Thyroid gland (tissue), 4 donors: ENCODE results near the gene ALLC. TPM values are rescaled to one million over a fixed set of nuclear protein-coding genes. Genes with fewer than 3 reads are reported as not detected.

ENCODE experiments used
- DNase-seq, 2 donors: peaks; one replicate each; pipeline ENCODE4 v3.0.0-alpha.2; 2019
- H3K27ac ChIP-seq, 3 donors: fragments of 200-600 bp; sonication (generic); 1 replicate in 2 of 3; 2 replicates in 1 of 3; pipeline ENCODE4 v1.5.1; 2016 to 2019; ENCODE audit warnings: mild to moderate bottlenecking in 1 of 3, moderate library complexity in 1 of 3
- H3K27me3 ChIP-seq: fragments of 200-600 bp; sonication (generic); one replicate; pipeline ENCODE4 v1.5.1; 2019
- H3K36me3 ChIP-seq, 2 donors: fragments of 200-600 bp; sonication (generic); one replicate each; pipeline ENCODE4 v1.5.1; 2016 to 2019
- H3K4me1 ChIP-seq, 2 donors: fragments of 200-600 bp; sonication (generic); one replicate each; pipeline ENCODE4 v1.5.1; 2017 to 2019
- H3K4me3 ChIP-seq, 3 donors: fragments of 200-600 bp; sonication (generic); replicated peaks in 1 of 3; 1 replicate in 2 of 3; 2 replicates in 1 of 3; pipeline ENCODE4 v1.5.1; 2016; ENCODE audit warnings: mild to moderate bottlenecking in 1 of 3
- H3K9me3 ChIP-seq: fragments of 200-600 bp; sonication (generic); one replicate; pipeline ENCODE4 v1.5.1; 2017
- CTCF ChIP-seq, 6 experiments: fragments of 200-600 bp in 3 of 6; fragments of 450-650 bp in 3 of 6; sonication (generic) in 3 of 6; IDR thresholded peaks; one replicate each; pipeline ENCODE4 v1.5.1; 2016 to 2019; ENCODE audit warnings: antibody characterized with exemption in 6 of 6, mild to moderate bottlenecking in 2 of 6, inconsistent platforms in 1 of 6, moderate library complexity in 1 of 6
- POLR2A ChIP-seq, 2 donors: fragments of 450-650 bp; IDR thresholded peaks; one replicate each; pipeline ENCODE4 v1.6.1; 2017; ENCODE audit warnings: antibody characterized with exemption in 2 of 2, mild to moderate bottlenecking in 2 of 2, moderate library complexity in 1 of 2
- WGBS, 2 donors: methylation state at CpG; one replicate each; pipeline ENCODE4 v1.1.5; 2017; 5-methylcytosine and 5-hydroxymethylcytosine counted together
- intact Hi-C: fragments of 100-400 bp; cut with DNase I; formaldehyde crosslinking; loops from one replicate; pipeline ENCODE4 v1.15.1; 2023
- total RNA-seq, 4 donors: library from RNA; depleted of rRNA; stranded (reverse); fragments of >200 nt; gene quantifications; one replicate each; pipeline ENCODE4 v1.2.3, GENCODE V29; 2016

Gene ALLC
- total RNA-seq, 4 donors from 2014 or later, result not detected

- intact Hi-C loops, result no loop called here
- Histone ChIP-seq H3K36me3 (no peaks in the 10 kb centered on the region), H3K27ac (no peak overlapping the region), H3K4me3 (no peak overlapping the region), H3K27me3 (no peaks in the 10 kb centered on the region), H3K4me1 (no peaks in the 10 kb centered on the region), H3K9me3 (no peaks in the 10 kb centered on the region)
- no peak for DNase-seq
- 93 to 98% methylated on average over 2 of the region's 2 CpGs for WGBS, 2 donors
- TF ChIP-seq POLR2A (IDR thresholded peaks at IDR 0.05) (no peak), CTCF (IDR thresholded peaks at IDR 0.05) (no peak)
These were observed 21.2 kb downstream of the ALLC start for GRCh38 chr2:3679180-3679579.

DNA sequence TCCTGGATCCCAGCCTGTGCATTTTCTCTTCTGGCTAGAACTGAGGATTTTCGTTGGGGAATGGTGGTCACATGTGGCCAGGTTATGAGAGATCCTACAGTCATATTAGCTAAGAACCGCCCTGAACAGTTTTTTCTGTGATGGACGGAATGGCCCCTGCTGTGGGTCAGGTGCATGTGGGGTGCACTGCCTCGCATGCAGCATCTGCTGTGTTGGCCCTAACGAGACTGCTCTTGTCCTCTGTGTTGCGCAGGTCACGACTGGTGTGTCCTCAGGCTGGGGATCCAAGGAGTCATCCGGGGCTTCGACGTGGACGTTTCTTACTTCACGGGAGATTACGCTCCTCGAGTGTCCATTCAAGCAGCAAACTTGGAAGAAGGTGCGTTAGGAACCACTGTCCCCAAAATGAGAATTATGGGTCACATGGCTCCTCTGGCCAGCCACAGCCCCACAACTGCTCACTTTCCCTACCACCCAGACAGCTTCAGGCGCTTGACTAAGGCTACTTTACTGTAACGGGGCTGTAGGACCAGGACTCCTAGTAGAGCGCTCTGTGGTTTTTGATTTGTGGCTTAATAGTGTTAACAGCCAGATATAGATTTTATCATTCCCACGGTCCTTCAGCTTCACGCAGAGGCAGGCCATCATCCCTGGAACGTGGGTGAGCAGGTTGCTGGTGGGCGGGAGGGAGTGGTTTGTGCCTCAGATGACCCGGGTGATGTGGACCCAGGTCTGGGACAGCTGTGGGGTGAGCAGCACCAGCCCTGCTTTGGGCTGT is 21.8 kb downstream of the ALLC start:
- intact Hi-C loops, result no loop called here
- no peaks in the 10 kb centered on the region for H3K36me3 ChIP-seq
- no peak for TF ChIP-seq POLR2A (IDR thresholded peaks at IDR 0.05)
- no peak for TF ChIP-seq CTCF (IDR thresholded peaks at IDR 0.05)
- 83 to 89% methylated on average over 23 of the region's 23 CpGs for WGBS, 2 donors
- no peaks in the 10 kb centered on the region for H3K27me3 ChIP-seq
- H3K4me1 ChIP-seq, result no peaks in the 10 kb centered on the region
- H3K4me3 ChIP-seq, result no peak overlapping the region
- no peak for DNase-seq
- no peak overlapping the region for H3K27ac ChIP-seq
- no peaks in the 10 kb centered on the region for H3K9me3 ChIP-seq

GRCh38 chr2:3680548-3681345 is 22.7 kb downstream of the ALLC start:
- DNase-seq, result no peak
- H3K9me3 ChIP-seq, result no peaks in the 10 kb centered on the region
- WGBS, 2 donors, result 94 to 95% methylated on average over 18 of the region's 18 CpGs
- H3K4me1 ChIP-seq, result no peaks in the 10 kb centered on the region
- no peak for TF ChIP-seq POLR2A (IDR thresholded peaks at IDR 0.05)
- no peak for TF ChIP-seq CTCF (IDR thresholded peaks at IDR 0.05)
- intact Hi-C loops, result no loop called here
- H3K4me3 ChIP-seq, result no peak overlapping the region
- H3K27ac ChIP-seq, result no peak overlapping the region
- no peaks in the 10 kb centered on the region for H3K27me3 ChIP-seq
- H3K36me3 ChIP-seq, result no peaks in the 10 kb centered on the region

DNA sequence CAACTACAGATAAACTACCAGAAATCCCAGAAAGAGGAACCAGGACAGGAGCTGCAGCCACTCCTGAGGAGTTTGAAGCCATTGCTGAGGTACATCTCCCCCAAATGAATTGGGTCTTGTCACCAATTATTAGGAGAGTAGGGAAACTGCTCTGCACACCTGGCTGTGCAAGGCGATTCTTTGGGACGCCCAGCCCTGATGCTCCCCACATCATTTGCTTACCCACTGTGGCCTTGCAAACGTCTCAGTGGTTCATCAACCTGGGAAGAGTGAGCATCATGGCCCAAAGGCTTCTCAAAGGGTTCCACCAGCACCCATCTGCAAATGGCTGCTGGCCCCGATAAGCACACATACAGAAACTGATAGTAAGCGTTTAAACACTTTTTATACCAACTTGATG is 23.6 kb downstream of the ALLC start:
- Histone ChIP-seq H3K27ac (no peak overlapping the region), H3K4me3 (no peak overlapping the region), H3K4me1 (no peaks in the 10 kb centered on the region), H3K36me3 (no peaks in the 10 kb centered on the region), H3K27me3 (no peaks in the 10 kb centered on the region), H3K9me3 (no peaks in the 10 kb centered on the region)
- WGBS, 2 donors, result 92 to 93% methylated on average over 5 of the region's 5 CpGs
- intact Hi-C loops, result no loop called here
- DNase-seq, result no peak
- TF ChIP-seq CTCF (IDR thresholded peaks at IDR 0.05), result no peak
- TF ChIP-seq POLR2A (IDR thresholded peaks at IDR 0.05), result no peak

- Histone ChIP-seq H3K9me3 (no peaks in the 10 kb centered on the region), H3K4me3 (no peak overlapping the region), H3K36me3 (no peaks in the 10 kb centered on the region), H3K27me3 (no peaks in the 10 kb centered on the region), H3K4me1 (no peaks in the 10 kb centered on the region), H3K27ac (no peak overlapping the region)
- 85% methylated on average over 6 of the region's 6 CpGs for WGBS, 2 donors
- TF ChIP-seq CTCF (IDR thresholded peaks at IDR 0.05) (no peak), POLR2A (IDR thresholded peaks at IDR 0.05) (no peak)
- DNase-seq, result no peak
- intact Hi-C loops, result no loop called here
These were observed 24.8 kb downstream of the ALLC start for GRCh38 chr2:3682811-3683210.
